NCI-H2107 treated with DMSO at 0.1 percent for 48 hours (cell line): ENCODE data around the gene HOXC5.

ENCODE experiments used
- DNase-seq: peaks from one replicate; lab custom pipeline; 2025; ENCODE audit not compliant: unreplicated experiment; lab: John Stamatoyannopoulos, UW

HOXC5 gene

GRCh38 chr12:54045401-54045800 lies 12.6 kb downstream of the HOXC5 start:
- no peak for DNase-seq

- no peak for DNase-seq
These were observed 13.1 kb downstream of the HOXC5 start for GRCh38 chr12:54045868-54046521.

DNA sequence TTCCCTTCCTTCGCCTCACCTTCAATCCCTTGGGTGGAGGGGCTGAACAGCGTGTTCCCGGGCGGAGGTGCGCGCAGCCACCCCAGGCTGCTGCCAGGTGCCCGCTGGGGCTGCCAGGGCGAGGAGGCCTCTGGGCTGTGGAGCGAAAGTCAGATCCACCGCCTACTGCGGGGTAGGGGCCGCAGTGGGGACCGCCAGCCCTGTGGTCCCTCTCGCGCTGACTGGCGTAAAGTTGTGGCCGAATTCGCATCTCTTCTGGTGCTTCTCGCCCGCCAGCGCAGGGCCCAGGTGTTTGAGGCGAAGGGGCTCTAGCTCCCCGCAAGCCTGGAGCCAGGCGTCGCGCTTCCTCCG lies 13.9 kb downstream of the HOXC5 start:
- no peak for DNase-seq

- DNase-seq, result no peak
These were observed 14.5 kb downstream of the HOXC5 start for GRCh38 chr12:54047160-54047963.

GRCh38 chr12:54047964-54048303 lies 15.1 kb downstream of the HOXC5 start:
- no peak for DNase-seq

- no peak for DNase-seq
These were observed 15.7 kb downstream of the HOXC5 start for GRCh38 chr12:54048406-54049093.

- no peak for DNase-seq
These were observed 16.3 kb downstream of the HOXC5 start for GRCh38 chr12:54049108-54049507.

DNA sequence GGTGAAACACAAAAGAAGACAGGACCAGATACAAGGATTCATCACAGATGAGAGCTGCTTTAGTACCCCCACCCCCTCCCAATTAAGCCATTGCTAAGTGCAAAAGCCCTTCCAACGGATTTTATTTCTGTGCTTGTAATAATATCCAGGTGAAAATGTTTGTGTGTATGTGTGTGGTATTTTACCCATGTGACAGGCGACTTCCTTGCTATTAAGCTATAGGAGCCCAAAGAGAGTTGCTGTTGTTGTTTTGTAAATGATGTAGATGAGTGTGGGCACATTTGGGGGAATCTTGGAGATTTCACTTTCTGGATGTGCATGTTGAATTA lies 17.6 kb downstream of the HOXC5 start:
- no peak for DNase-seq

GRCh38 chr12:54051026-54051842 lies 18.4 kb downstream of the HOXC5 start:
- no peak for DNase-seq

DNA sequence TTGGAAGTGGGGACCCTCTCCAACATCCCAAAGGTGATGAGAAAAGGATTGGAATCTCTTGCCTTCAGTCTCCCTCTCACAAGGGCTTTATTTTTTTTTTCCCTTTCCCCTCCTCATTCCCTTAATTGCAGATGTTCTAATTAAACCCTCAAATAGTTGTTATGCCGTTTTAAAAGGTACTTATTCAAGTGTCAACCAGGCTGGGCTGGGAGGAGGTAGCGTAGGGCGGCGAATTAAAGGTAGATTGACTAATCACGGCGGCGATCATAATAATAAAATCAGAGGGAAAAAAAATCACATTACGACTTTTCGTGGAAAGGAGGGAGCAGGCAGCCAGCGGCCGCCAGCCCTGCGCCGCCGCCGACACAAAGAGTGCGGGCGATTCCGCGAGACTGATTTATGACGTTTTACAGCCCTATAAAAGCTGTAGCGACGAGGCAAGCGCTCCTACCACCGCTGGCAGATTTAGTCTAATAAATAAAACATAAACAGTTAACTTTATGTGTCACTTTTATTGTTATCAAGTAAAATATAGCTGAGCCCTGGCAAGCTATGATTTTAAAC lies 19.1 kb downstream of the HOXC5 start:
- DNase-seq, result no peak

DNA sequence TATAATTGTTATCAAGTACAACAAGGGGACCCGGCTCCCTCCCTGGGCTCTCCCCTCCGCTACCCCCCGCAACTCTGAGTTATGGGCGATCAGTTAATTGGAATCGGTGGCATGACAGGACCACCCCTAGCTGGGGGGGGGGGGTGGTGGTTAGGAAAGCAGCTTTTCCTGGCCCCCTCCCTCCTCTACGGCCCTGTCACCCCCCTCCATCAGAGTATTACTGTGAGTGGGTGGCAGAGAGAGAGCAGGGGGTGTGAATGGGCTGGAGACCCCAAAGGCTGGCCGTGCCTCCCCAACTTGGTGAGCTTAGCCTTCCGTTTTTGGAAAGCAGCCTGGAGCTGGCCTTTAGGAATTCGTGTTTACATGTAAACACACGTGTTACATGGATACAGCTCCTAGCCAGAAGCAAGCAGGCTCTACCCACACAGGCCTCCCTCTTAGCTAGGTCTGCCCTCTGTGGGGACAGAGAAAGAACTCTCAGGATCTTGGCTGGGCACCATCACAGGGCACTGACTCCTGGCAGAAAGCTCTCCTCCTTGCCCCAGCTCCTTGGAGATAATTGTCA lies 19.7 kb downstream of the HOXC5 start:
- no peak for DNase-seq

- no peak for DNase-seq
These were observed 20.3 kb downstream of the HOXC5 start for GRCh38 chr12:54053003-54053750.

DNA sequence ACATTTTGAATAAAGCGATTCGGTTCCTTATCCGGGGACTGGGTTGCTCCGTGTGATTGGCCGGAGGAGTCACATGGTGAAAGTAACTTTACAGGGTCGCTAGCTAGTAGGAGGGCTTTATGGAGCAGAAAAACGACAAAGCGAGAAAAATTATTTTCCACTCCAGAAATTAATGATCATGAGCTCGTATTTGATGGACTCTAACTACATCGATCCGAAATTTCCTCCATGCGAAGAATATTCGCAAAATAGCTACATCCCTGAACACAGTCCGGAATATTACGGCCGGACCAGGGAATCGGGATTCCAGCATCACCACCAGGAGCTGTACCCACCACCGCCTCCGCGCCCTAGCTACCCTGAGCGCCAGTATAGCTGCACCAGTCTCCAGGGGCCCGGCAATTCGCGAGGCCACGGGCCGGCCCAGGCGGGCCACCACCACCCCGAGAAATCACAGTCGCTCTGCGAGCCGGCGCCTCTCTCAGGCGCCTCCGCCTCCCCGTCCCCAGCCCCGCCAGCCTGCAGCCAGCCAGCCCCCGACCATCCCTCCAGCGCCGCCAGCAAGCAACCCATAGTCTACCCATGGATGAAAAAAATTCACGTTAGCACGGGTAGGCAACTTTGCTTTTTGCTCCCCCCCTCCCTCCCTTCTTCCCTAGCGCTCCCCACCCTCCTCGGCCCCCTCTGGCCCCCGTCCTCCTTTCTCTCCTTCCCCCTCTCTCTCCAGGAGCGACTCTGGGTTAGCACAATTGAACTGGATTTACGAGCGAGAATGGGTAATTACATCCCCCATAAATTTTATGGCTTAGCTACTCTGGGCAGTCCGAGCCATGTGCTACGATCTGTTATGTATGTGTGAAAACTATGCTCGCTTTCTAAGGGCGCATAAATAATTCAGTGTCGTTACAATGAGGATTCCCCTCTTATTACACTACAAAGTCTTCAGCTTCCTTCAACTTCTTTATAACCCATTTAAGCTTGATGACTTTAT lies 21.2 kb downstream of the HOXC5 start, which contains the start of gene HOXC4:
Gene HOXC4 (plus strand): TSS at position 85 of the 991 bp plus-strand sequence. CDS start 88 bp downstream, at position 173.
- no peak for DNase-seq

- DNase-seq, result no peak
These were observed 21.9 kb downstream of the HOXC5 start for GRCh38 chr12:54054742-54055194.

- no peak for DNase-seq
These were observed 22.7 kb downstream of the HOXC5 start for GRCh38 chr12:54055552-54055951.

DNA sequence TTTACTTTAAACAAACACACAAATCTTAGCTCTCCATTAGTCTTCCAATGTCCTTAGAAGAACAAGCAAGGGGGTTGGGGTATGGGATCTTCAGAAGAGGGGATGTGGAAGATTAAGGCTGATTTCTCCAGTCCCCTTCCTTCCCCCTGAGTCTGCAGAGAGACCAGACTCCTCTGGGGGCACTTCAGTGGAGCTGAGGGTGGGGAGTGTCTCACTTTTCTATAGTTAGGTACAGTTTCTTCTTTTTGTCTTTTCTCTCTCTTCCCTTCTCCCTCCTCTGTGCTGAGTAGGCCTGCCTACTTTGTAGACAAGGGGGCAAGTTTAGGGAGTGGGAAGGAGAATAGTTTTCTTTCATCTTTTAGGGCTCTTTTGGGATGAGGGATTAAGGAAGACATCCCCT lies 23.3 kb downstream of the HOXC5 start:
- no peak for DNase-seq

GRCh38 chr12:54058128-54058768 lies 25.4 kb downstream of the HOXC5 start:
- no peak for DNase-seq

- DNase-seq, result no peak
These were observed 26.8 kb downstream of the HOXC5 start for GRCh38 chr12:54059668-54060067.
